HFF-Myc (cell line): Measurements from ENCODE around the gene SORCS2.

Experiments
- DNase-seq: peaks from one replicate; pipeline ENCODE4 v3.0.0-alpha.2; 2011; ENCODE audit warnings: low read depth; ENCODE audit errors: extremely low read depth
- H3K4me3 ChIP-seq: replicated peaks from 2 replicates; pipeline ENCODE4 v1.5.1; 2011; ENCODE audit warnings: low read depth, mild to moderate bottlenecking, control low read depth, low read length
- CTCF ChIP-seq: IDR thresholded peaks from 2 replicates; pipeline ENCODE4 v1.5.1; 2012; ENCODE audit warnings: mild to moderate bottlenecking, low read depth, low read length, control low read depth; ENCODE audit errors: missing control alignments

The SORCS2 gene

GRCh38 chr4:7439699-7440098 is 247.4 kb downstream of the SORCS2 start:
- no peak overlapping the region for H3K4me3 ChIP-seq
- no peak for TF ChIP-seq CTCF
- no peak for DNase-seq

- TF ChIP-seq CTCF, result no peak
- no peak for DNase-seq
These were observed 248.9 kb downstream of the SORCS2 start for GRCh38 chr4:7441201-7441600.

GRCh38 chr4:7442574-7443162 is 250.3 kb downstream of the SORCS2 start:
- DNase-seq, result no peak
- H3K4me3 ChIP-seq, result no peak overlapping the region
- no peak for TF ChIP-seq CTCF

More at GRCh38 chr4:7441201-7441600, 248.9 kb downstream of the SORCS2 start:
- no peak overlapping the region for H3K4me3 ChIP-seq

- H3K4me3 ChIP-seq, result no peak overlapping the region
- DNase-seq, result no peak
- no peak for TF ChIP-seq CTCF
These were observed 252.0 kb downstream of the SORCS2 start for GRCh38 chr4:7444314-7444713.

GRCh38 chr4:7444731-7445130 is 252.4 kb downstream of the SORCS2 start:
- TF ChIP-seq CTCF, result no peak
- no peak for DNase-seq
- H3K4me3 ChIP-seq, result no peak overlapping the region

GRCh38 chr4:7447236-7447635 is 254.9 kb downstream of the SORCS2 start:
- H3K4me3 ChIP-seq, result no peak overlapping the region
- DNase-seq, result no peak
- TF ChIP-seq CTCF, result no peak

GRCh38 chr4:7448036-7448435 is 255.7 kb downstream of the SORCS2 start:
- DNase-seq, result no peak
- TF ChIP-seq CTCF, result no peak
- no peak overlapping the region for H3K4me3 ChIP-seq
